Caco-2 (cell line): ENCODE results near the gene OR2L5. TPM values are rescaled to one million over a fixed set of nuclear protein-coding genes. Genes with fewer than 3 reads are reported as not detected.

ENCODE experiments used
- BruUV-seq: library from RNA; stranded (reverse); fragments of 400-500 nt; replicated peaks from 2 replicates; lab custom pipeline; 2021; lab: Mats Ljungman, UMichigan
- CTCF ChIA-PET: fragments of 300-600 bp; sonication (Branson Sonifier 250); formaldehyde crosslinking; loops from one replicate; lab custom pipeline; 2022; ENCODE audit warnings: antibody characterized with exemption; lab: Charles Lee
- POLR2A ChIA-PET: fragments of 300-600 bp; sonication (Branson Sonifier 250); formaldehyde crosslinking; loops from one replicate; lab custom pipeline; 2022; ENCODE audit warnings: antibody characterized with exemption; lab: Charles Lee
- DNase-seq, 2 experiments: peaks; one replicate each; pipeline versions ENCODE4 v3.0.0 to v3.0.0-alpha.2; 2020 to 2022
- H3K27me3 ChIP-seq: replicated peaks from 2 replicates; pipeline ENCODE4 v1.6.0; 2011; ENCODE audit warnings: low read length; ENCODE audit not compliant: control insufficient read depth, insufficient read depth
- H3K36me3 ChIP-seq: 2 replicates; pipeline ENCODE4 v1.5.1; 2011; ENCODE audit warnings: low read length; ENCODE audit not compliant: control insufficient read depth, insufficient read depth
- H3K4me1 ChIP-seq: fragments of 250-450 bp; sonication (Bioruptor Pico); 2 replicates; pipeline ENCODE4 v1.5.1; 2020; ENCODE audit warnings: mild to moderate bottlenecking
- H3K4me3 ChIP-seq: 2 replicates; pipeline ENCODE4 v1.5.1; 2011; ENCODE audit warnings: low read depth, mild to moderate bottlenecking, control low read depth, low read length
- H3K9me3 ChIP-seq: fragments of 250-450 bp; sonication (Bioruptor Pico); 2 replicates; pipeline ENCODE4 v1.5.1; 2020; ENCODE audit warnings: mild to moderate bottlenecking, moderate library complexity
- H3K27ac Mint-ChIP-seq: one replicate; pipeline ENCODE4 v1.8.0; 2022; ENCODE audit warnings: mixed read lengths; ENCODE audit not compliant: unreplicated experiment
- H3K27me3 Mint-ChIP-seq: one replicate; pipeline ENCODE4 v1.8.0; 2022; ENCODE audit warnings: mixed read lengths; ENCODE audit not compliant: insufficient read depth, unreplicated experiment
- H3K36me3 Mint-ChIP-seq: one replicate; pipeline ENCODE4 v1.8.0; 2022; ENCODE audit warnings: mild to moderate bottlenecking, mixed read lengths; ENCODE audit not compliant: insufficient read depth, unreplicated experiment
- H3K4me1 Mint-ChIP-seq: one replicate; pipeline ENCODE4 v1.8.0; 2022; ENCODE audit warnings: low read depth, mixed read lengths; ENCODE audit not compliant: unreplicated experiment
- H3K4me3 Mint-ChIP-seq: one replicate; pipeline ENCODE4 v1.8.0; 2022; ENCODE audit warnings: mild to moderate bottlenecking, moderate library complexity, mixed read lengths; ENCODE audit not compliant: unreplicated experiment
- H3K9me3 Mint-ChIP-seq: one replicate; pipeline ENCODE4 v1.8.0; 2022; ENCODE audit warnings: mixed read lengths; ENCODE audit not compliant: unreplicated experiment
- intact Hi-C: fragments of 100-400 bp; cut with micrococcal nuclease; formaldehyde crosslinking; loops from one replicate; pipeline ENCODE4 v1.10.0; 2022; ENCODE audit not compliant: unreplicated experiment
- total RNA-seq: library from RNA; stranded (reverse); gene quantifications from 2 replicates; pipeline ENCODE4 v1.2.3, GENCODE V29; 2022
- TF ChIP-seq, protein P1 (sequence below), 2 experiments: fragments of 200-600 bp in 1 of 2; IDR thresholded peaks; 1 replicate in 1 of 2; 2 replicates in 1 of 2; pipeline versions ENCODE4 v1.5.1 to v1.8.0; 2011 to 2022; ENCODE audit warnings: antibody characterized with exemption in 1 of 2, control low read depth in 1 of 2, inconsistent platforms in 1 of 2, low read depth in 1 of 2, low read length in 1 of 2, mild to moderate bottlenecking in 1 of 2, moderate library complexity in 1 of 2; ENCODE audit not compliant: insufficient read depth in 1 of 2, severe bottlenecking in 1 of 2, unreplicated experiment in 1 of 2

The OR2L5 gene
- total RNA-seq, 1 experiment from 2014 or later = not detected

- intact Hi-C loops = no loop called here
- Histone ChIP-seq H3K4me3 (no peak within 1 kb of the TSS), H3K27me3 (no peaks in the 10 kb centered on the region), H3K36me3 (no peaks in the 10 kb centered on the region), H3K4me1 (no peaks in the 10 kb centered on the region), H3K9me3 (no peaks in the 10 kb centered on the region)
- no peaks in the 10 kb centered on the region for H3K36me3 Mint-ChIP-seq
- no peaks in the 10 kb centered on the region for H3K4me1 Mint-ChIP-seq
- H3K27me3 Mint-ChIP-seq = no peaks in the 10 kb centered on the region
- H3K4me3 Mint-ChIP-seq = no peak within 1 kb of the TSS
- POLR2A ChIA-PET = no interaction called here
- H3K9me3 Mint-ChIP-seq = peaks cover 20% of the 10 kb centered on the region
- CTCF ChIA-PET = no interaction called here
- no TSS peak for BruUV-seq
- TF ChIP-seq, protein P1, sequence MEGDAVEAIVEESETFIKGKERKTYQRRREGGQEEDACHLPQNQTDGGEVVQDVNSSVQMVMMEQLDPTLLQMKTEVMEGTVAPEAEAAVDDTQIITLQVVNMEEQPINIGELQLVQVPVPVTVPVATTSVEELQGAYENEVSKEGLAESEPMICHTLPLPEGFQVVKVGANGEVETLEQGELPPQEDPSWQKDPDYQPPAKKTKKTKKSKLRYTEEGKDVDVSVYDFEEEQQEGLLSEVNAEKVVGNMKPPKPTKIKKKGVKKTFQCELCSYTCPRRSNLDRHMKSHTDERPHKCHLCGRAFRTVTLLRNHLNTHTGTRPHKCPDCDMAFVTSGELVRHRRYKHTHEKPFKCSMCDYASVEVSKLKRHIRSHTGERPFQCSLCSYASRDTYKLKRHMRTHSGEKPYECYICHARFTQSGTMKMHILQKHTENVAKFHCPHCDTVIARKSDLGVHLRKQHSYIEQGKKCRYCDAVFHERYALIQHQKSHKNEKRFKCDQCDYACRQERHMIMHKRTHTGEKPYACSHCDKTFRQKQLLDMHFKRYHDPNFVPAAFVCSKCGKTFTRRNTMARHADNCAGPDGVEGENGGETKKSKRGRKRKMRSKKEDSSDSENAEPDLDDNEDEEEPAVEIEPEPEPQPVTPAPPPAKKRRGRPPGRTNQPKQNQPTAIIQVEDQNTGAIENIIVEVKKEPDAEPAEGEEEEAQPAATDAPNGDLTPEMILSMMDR (IDR thresholded peaks at IDR 0.05; ENCODE audit: insufficient read depth in 1 of 2, low read depth in 1 of 2, low read length in 1 of 2, severe bottlenecking in 1 of 2, unreplicated experiment in 1 of 2) = no peak
- H3K27ac Mint-ChIP-seq = no peak within 1 kb of the TSS
- no peak for DNase-seq
Measured at GRCh38 chr1:248029770-248030169, 16.3 kb downstream of the OR2L5 start, which contains the start of gene OR2L2. TSS of gene OR2L2 (plus strand) at chr1:248030070. CDS start at chr1:248038268, 8,198 bp downstream.

- Histone ChIP-seq H3K27me3 (no peaks in the 10 kb centered on the region), H3K36me3 (no peaks in the 10 kb centered on the region), H3K9me3 (no peaks in the 10 kb centered on the region), H3K4me3 (no peak overlapping the region), H3K4me1 (no peaks in the 10 kb centered on the region)
- no peaks in the 10 kb centered on the region for H3K36me3 Mint-ChIP-seq
- no peak overlapping the region for H3K4me3 Mint-ChIP-seq
- ChIA-PET CTCF (interaction anchor here (0.6 kb wide), 1 partner anchor 160 kb away, joined by 3 read pairs; no protein-coding TSS in a partner anchor), POLR2A (no interaction called here)
- H3K9me3 Mint-ChIP-seq = peaks cover 32% of the 10 kb centered on the region
- TF ChIP-seq, protein P1 (IDR thresholded peaks at IDR 0.05; ENCODE audit: insufficient read depth in 1 of 2, low read depth in 1 of 2, low read length in 1 of 2, severe bottlenecking in 1 of 2, unreplicated experiment in 1 of 2) = no peak
- H3K27ac Mint-ChIP-seq = no peak overlapping the region
- H3K27me3 Mint-ChIP-seq = no peaks in the 10 kb centered on the region
- DNase-seq = no peak
- BruUV-seq = no TSS peak
- intact Hi-C loops = no loop called here
- no peaks in the 10 kb centered on the region for H3K4me1 Mint-ChIP-seq
Measured at GRCh38 chr1:248045209-248045608, 31.7 kb downstream of the OR2L5 start.

DNA sequence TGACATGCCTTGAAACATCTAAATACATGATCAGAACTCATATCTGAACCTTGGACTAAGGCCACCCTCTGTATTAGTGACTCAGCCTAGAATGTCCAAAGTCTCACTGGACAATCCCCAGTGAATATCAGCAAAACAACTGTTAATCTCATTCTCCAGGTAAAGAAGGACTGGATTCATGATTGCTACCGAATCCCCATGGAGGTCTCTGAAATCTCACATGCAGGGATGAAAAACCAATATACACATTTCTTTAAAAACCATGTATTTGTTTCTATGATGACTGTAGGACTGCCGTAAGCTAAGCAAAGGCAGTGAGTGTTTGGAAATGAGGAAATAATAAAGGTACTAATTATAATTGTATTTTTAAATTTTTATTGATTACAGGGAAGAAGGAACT, 33.1 kb downstream of the OR2L5 start, which contains the start of gene OR2L3:
TSS of gene OR2L3 (plus strand) at position 301 of the 400 bp plus-strand sequence. CDS start 13,846 bp downstream, outside the sequence.
- H3K27me3 Mint-ChIP-seq = no peaks in the 10 kb centered on the region
- ChIA-PET CTCF (no interaction called here), POLR2A (no interaction called here)
- no peak within 1 kb of the TSS for H3K4me3 ChIP-seq
- no peak for DNase-seq
- H3K4me1 Mint-ChIP-seq = no peaks in the 10 kb centered on the region
- no peaks in the 10 kb centered on the region for H3K36me3 Mint-ChIP-seq
- H3K4me3 Mint-ChIP-seq = no peak within 1 kb of the TSS
- intact Hi-C loops = no loop called here
- no peaks in the 10 kb centered on the region for H3K27me3 ChIP-seq
- H3K4me1 ChIP-seq = no peaks in the 10 kb centered on the region
- no peak within 1 kb of the TSS for H3K27ac Mint-ChIP-seq
- H3K9me3 ChIP-seq = no peaks in the 10 kb centered on the region
- H3K36me3 ChIP-seq = no peaks in the 10 kb centered on the region
- H3K9me3 Mint-ChIP-seq = peaks cover 26% of the 10 kb centered on the region
- BruUV-seq = no TSS peak
- TF ChIP-seq, protein P1 (IDR thresholded peaks at IDR 0.05; ENCODE audit: insufficient read depth in 1 of 2, low read depth in 1 of 2, low read length in 1 of 2, severe bottlenecking in 1 of 2, unreplicated experiment in 1 of 2) = no peak
